Measurements from ENCODE around the gene NAA38. TPM values are rescaled to one million over a fixed set of nuclear protein-coding genes. Genes with fewer than 3 reads are reported as not detected.

The NAA38 gene
- total RNA-seq, 1 donor from 2014 or later = 8.6 TPM

DNA sequence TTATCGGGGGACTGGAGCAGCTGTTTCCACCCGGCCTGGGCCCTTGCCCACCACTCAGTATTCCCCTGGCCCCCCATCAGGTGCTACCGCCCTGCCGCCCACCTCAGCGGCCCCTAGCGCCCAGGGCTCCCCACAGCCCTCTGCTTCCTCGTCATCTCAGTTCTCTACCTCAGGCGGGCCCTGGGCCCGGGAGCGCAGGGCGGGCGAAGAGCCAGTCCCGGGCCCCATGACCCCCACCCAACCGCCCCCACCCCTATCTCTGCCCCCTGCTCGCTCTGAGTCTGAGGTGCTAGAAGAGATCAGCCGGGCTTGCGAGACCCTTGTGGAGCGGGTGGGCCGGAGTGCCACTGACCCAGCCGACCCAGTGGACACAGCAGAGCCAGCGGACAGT is 8.6 kb downstream of the NAA38 start:
- Mint-ChIP-seq H3K27me3 (ENCODE audit: insufficient read depth, low read depth) (peaks cover 8% of the 10 kb centered on the region), H3K36me3 (peaks cover 24% of the 10 kb centered on the region), H3K9me3 (no peaks in the 10 kb centered on the region), H3K27ac (no peak overlapping the region), H3K4me3 (no peak overlapping the region), H3K4me1 (peaks cover 19% of the 10 kb centered on the region)
- DNase-seq (ENCODE audit: low spot score) = no peak
- H3K27me3 ChIP-seq = peaks cover 16% of the 10 kb centered on the region
- H3K9ac ChIP-seq = no peak overlapping the region
- peaks cover 20% of the 10 kb centered on the region for H3K79me2 ChIP-seq (ENCODE audit: low read depth)
- H3K27ac ChIP-seq = no peak overlapping the region
- no peak overlapping the region for H2AFZ ChIP-seq (replicated peaks)
- no peaks in the 10 kb centered on the region for H3K9me3 ChIP-seq (ENCODE audit: low read depth)
- no peak overlapping the region for H3K4me2 ChIP-seq
- peaks cover 48% of the 10 kb centered on the region for H3F3A ChIP-seq (ENCODE audit: low read depth)
- H3K4me3 ChIP-seq = no peak overlapping the region
- H3K4me1 ChIP-seq = peaks cover 17% of the 10 kb centered on the region
- no peak for TF ChIP-seq EZH2 (IDR thresholded peaks at IDR 0.05)
- TF ChIP-seq, protein P1, sequence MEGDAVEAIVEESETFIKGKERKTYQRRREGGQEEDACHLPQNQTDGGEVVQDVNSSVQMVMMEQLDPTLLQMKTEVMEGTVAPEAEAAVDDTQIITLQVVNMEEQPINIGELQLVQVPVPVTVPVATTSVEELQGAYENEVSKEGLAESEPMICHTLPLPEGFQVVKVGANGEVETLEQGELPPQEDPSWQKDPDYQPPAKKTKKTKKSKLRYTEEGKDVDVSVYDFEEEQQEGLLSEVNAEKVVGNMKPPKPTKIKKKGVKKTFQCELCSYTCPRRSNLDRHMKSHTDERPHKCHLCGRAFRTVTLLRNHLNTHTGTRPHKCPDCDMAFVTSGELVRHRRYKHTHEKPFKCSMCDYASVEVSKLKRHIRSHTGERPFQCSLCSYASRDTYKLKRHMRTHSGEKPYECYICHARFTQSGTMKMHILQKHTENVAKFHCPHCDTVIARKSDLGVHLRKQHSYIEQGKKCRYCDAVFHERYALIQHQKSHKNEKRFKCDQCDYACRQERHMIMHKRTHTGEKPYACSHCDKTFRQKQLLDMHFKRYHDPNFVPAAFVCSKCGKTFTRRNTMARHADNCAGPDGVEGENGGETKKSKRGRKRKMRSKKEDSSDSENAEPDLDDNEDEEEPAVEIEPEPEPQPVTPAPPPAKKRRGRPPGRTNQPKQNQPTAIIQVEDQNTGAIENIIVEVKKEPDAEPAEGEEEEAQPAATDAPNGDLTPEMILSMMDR (IDR thresholded peaks at IDR 0.05) = no peak
- TF ChIP-seq EZH2phosphoT487 (IDR thresholded peaks at IDR 0.05) = no peak
- H3K36me3 ChIP-seq = peaks cover 9% of the 10 kb centered on the region
- peaks cover 99% of the 10 kb centered on the region for H4K20me1 ChIP-seq (ENCODE audit: low read depth)

DNA sequence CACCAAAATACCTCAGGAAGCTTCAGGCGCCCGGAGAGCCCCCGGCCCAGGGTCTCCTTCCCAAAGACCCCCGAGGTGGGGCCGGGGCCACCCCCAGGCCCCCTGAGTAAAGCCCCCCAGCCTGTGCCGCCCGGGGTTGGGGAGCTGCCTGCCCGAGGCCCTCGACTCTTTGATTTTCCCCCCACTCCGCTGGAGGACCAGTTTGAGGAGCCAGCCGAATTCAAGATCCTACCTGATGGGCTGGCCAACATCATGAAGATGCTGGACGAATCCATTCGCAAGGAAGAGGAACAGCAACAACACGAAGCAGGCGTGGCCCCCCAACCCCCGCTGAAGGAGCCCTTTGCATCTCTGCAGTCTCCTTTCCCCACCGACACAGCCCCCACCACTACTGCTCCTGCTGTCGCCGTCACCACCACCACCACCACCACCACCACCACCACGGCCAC is 9.2 kb downstream of the NAA38 start:
- H3K36me3 ChIP-seq = peaks cover 9% of the 10 kb centered on the region
- H3K4me1 ChIP-seq = peaks cover 11% of the 10 kb centered on the region
- no peak overlapping the region for H3K4me3 ChIP-seq
- Mint-ChIP-seq H3K4me1 (peaks cover 20% of the 10 kb centered on the region), H3K4me3 (no peak overlapping the region), H3K9me3 (no peaks in the 10 kb centered on the region), H3K27ac (no peak overlapping the region), H3K27me3 (ENCODE audit: insufficient read depth, low read depth) (peaks cover 8% of the 10 kb centered on the region), H3K36me3 (peaks cover 23% of the 10 kb centered on the region)
- H3K27ac ChIP-seq = no peak overlapping the region
- no peak overlapping the region for H3K4me2 ChIP-seq
- H3K27me3 ChIP-seq = peaks cover 12% of the 10 kb centered on the region
- no peak overlapping the region for H3K9ac ChIP-seq
- no peak for DNase-seq (ENCODE audit: low spot score)
- peaks cover 51% of the 10 kb centered on the region for H3F3A ChIP-seq (ENCODE audit: low read depth)
- peaks cover 99% of the 10 kb centered on the region for H4K20me1 ChIP-seq (ENCODE audit: low read depth)
- peaks cover 26% of the 10 kb centered on the region for H3K79me2 ChIP-seq (ENCODE audit: low read depth)
- H2AFZ ChIP-seq (replicated peaks) = no peak overlapping the region
- H3K9me3 ChIP-seq (ENCODE audit: low read depth) = no peaks in the 10 kb centered on the region
- no peak for TF ChIP-seq EZH2 (IDR thresholded peaks at IDR 0.05)

GRCh38 chr17:7846765-7847661 is 10.3 kb downstream of the NAA38 start:
- H3F3A ChIP-seq (ENCODE audit: low read depth) = peaks cover 48% of the 10 kb centered on the region
- H3K4me3 ChIP-seq = no peak overlapping the region
- Mint-ChIP-seq H3K4me3 (no peak overlapping the region), H3K36me3 (peaks cover 19% of the 10 kb centered on the region), H3K27ac (no peak overlapping the region), H3K27me3 (ENCODE audit: insufficient read depth, low read depth) (peaks cover 12% of the 10 kb centered on the region), H3K4me1 (peaks cover 20% of the 10 kb centered on the region), H3K9me3 (no peaks in the 10 kb centered on the region)
- no peak overlapping the region for H3K9ac ChIP-seq
- no peak overlapping the region for H2AFZ ChIP-seq (replicated peaks)
- H3K4me2 ChIP-seq = no peak overlapping the region
- H3K27ac ChIP-seq = no peak overlapping the region
- no peaks in the 10 kb centered on the region for H3K36me3 ChIP-seq
- H4K20me1 ChIP-seq (ENCODE audit: low read depth) = peaks cover 97% of the 10 kb centered on the region
- peaks cover under 1% of the 10 kb centered on the region for H3K27me3 ChIP-seq
- H3K4me1 ChIP-seq = peaks cover 6% of the 10 kb centered on the region
- TF ChIP-seq, protein P1 (IDR thresholded peaks at IDR 0.05) = no peak
- no peak for TF ChIP-seq EZH2phosphoT487 (IDR thresholded peaks at IDR 0.05)
- TF ChIP-seq EZH2 (IDR thresholded peaks at IDR 0.05) = no peak
- H3K9me3 ChIP-seq (ENCODE audit: low read depth) = no peaks in the 10 kb centered on the region
- H3K79me2 ChIP-seq (ENCODE audit: low read depth) = peaks cover 35% of the 10 kb centered on the region
- no peak for DNase-seq (ENCODE audit: low spot score)
